GM19463 (cell line): ENCODE results near the gene PHF5A.
A peak's percentile ranks its signal among the peaks of the same experiment; 100 is the strongest.

ENCODE experiments used
- ATAC-seq: cut with Tn5 transposase; IDR thresholded peaks from one replicate; pipeline ENCODE4 v1.9.1; 2021; ENCODE audit warnings: mild to moderate bottlenecking, moderate library complexity; ENCODE audit not compliant: unreplicated experiment

The PHF5A gene

GRCh38 chr22:41468381-41469217 lies at the start of gene PHF5A, which contains the start of gene ACO2:
PHF5A (minus strand) TSS chr22:41468692; CDS start chr22:41468653, 39 bp downstream.
ACO2 (plus strand) TSS chr22:41469117; CDS start chr22:41469147, 30 bp downstream.
- ATAC-seq = peak; percentile 91

- ATAC-seq = no peak
Measured at GRCh38 chr22:41518048-41518347, 49.5 kb upstream of the PHF5A start.

DNA sequence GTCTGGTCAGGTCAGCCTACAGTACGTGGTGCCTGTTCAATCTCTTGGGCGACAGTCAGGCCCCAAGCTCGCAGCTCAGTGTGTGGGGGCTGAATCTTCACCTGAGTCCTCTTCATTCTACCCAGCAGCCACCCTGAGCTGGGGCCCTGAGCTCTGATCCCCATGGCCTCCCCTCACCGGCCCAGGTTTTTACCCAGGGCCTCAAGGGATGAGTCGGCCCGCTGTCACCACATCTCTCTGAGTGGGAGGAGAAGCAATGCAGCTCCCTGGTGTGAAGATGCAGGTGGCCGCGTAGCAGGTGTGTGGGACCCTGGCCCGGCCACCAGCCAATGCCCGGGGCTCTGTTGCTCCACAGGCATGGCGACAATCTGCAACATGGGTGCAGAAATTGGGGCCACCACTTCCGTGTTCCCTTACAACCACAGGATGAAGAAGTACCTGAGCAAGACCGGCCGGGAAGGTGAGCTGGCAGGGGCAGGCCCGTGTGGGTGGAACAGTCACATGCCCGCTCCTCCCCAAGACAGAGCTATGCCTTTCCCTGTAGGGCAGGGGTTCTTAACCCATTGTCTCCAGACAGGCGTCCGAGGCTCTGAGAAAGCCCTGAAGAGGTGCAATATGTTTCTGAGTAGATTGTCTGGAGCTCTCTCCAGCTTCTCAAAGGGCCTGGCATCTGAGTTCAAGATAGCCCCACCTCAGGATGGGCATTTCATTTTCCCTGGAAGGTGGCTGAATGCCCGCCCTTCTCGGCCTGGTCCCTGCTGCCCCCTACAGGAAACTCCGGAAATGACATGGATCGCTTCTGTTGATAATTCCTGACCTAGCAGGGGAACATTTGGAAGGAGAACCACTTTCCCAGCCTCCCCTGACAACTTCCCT lies 48.9 kb upstream of the PHF5A start:
- ATAC-seq = no peak

DNA sequence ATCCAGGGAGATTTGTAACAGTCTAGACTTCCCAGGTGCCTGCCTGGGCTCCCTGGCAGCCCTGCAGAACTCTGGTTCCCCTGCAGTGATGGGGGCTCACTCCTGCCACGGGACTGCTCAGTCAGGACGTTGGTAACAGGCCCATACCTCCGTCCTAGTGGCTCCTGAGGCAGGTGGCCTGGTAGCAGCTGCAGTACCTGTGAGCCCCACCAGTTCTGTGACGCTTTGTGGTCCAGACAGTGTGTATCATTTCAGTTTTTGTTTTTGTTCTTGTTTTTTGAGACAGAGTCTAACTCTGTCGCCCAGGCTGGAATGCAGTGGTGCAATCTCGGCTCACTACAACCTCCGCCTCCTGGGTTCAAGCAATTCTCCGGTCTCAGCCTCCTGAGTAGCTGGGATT lies 48.0 kb upstream of the PHF5A start:
- ATAC-seq = no peak

DNA sequence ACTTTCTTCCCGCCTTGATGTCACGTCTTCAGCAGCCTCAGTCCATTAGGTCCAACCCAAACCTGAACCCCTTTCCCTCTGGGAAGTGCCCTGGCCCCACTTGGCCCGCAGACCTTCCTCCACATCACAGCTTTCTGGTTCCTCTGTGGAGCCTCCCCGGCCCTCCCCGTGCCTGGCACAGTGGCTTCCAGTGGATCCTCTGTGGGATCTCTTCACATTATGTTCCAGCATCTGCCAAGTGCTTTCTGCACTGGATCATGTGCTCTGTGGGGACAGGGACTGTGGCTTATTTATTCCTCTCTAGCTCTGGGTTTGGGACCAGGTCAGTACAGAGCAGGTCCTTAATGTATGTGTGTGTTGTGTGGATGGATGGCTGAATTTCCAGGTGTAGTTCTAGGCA lies 44.9 kb upstream of the PHF5A start:
- ATAC-seq = no peak

DNA sequence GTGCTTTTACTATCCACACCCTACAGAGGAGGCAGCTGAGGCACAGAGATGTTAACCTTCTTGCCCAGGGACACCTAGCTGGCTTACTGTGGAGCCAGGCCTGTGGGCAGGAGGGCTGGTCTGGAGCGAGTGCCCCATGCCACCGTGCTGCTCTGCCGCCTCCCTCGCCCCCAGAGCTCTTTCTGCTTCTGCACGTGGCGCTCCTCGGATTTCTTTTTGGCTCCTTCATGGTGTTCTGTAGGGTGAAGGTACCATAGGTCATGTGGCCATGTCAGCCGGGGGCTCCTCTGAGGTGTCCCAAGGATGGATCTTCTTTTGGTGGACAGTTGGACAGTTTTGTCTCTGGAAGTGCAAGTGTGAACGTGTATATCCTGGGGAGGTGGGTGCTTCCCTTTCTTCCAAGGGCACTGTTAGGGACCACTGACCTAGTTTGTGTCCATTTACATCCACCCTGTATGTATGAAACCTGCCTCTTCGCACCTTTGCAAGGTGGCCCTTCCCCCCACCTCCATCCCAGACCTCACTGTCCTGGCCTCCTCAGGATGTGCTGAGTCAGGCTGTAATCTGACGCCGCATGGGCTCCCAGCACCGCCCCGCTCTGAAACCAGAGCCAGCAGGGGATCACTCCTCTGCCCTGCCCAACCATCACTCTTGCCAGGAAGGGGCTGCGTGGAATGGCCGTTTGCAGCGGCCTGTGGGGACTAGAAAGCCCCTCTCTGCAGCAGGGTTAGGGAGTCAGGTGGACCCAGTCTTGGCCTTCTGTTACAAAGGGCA lies 44.1 kb upstream of the PHF5A start:
- no peak for ATAC-seq

- no peak for ATAC-seq
Measured at GRCh38 chr22:41511521-41511968, 43.1 kb upstream of the PHF5A start.

- ATAC-seq = no peak
Measured at GRCh38 chr22:41508770-41509170, 40.3 kb upstream of the PHF5A start.

DNA sequence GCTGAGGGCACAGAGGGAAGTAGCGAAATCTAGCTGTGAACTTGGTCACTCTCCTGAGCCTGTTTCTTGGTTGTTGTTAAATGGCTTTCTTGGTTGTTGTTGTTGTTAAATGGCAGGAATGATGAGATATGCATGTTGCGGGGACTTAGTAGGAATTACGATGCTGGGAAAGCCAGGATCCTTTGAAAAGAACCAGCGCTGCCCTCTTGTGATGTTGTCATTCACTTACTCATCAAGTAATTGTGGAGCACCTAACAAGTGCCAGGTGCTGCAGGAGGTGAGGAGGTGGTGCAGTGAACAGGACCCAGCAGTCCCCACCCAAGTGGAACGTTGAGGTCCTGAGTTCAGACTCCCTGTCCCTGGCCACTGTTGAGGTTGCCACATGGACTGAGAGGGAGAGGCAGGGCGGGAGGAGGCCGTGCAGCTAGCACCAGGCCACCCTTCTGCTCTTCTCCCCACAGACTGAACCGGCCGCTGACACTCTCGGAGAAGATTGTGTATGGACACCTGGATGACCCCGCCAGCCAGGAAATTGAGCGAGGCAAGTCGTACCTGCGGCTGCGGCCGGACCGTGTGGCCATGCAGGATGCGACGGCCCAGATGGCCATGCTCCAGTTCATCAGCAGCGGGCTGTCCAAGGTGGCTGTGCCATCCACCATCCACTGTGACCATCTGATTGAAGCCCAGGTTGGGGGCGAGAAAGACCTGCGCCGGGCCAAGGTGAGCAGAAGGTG lies 39.0 kb upstream of the PHF5A start:
- ATAC-seq = no peak

DNA sequence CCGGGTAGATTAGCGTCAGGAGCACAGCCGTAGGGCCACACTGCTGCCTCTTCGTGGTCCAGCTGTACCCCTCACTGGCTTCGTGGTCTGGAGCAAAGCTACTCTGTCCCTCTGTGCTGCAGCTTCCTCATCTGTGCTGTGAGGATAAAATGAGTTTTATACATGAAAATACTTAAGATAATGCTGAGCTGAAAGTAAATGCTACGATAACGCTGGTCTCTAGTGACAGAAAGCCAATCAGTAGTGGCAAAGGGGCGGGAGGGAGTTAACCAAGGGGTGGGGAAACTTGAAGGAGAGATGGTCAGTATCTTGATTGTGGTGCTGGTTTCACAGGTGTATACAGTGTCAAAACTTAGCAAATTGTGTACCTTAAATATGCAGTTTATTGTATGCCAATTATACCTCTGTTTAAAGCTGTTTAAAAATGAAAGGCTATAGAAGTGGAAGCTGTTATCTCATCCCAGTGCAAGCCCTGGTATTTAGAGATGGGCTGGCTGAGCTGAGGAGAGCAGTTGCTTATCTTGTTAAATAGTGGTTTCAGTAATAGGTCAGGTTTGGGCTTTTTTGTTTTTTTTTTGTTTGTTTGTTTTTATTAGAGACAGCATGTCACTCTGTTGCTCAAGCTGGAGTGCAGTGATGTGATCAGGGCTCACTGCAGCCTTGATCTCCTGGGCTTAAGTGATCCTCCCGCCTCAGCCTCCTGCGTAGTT lies 37.2 kb upstream of the PHF5A start:
- no peak for ATAC-seq

DNA sequence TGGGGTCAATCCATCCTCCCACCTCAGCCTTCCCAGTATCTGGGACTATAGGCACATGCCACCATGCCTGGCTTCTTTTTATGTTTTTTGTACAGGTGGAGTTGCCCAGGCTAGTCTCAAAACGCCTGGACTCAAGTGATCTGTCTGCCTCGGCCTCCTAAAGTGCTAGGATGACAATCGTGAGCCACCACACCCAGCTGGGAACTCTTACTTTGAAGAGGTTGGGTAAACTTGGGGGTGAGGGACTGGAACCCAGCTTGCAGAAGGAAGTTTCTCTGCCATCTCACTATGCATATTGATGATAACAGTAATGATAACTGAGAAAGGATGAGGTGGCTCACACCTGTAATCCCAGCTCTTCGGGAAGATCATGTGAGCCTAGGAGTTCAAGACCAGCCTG lies 36.3 kb upstream of the PHF5A start:
- no peak for ATAC-seq

- no peak for ATAC-seq
Measured at GRCh38 chr22:41504397-41504796, 35.9 kb upstream of the PHF5A start.

- no peak for ATAC-seq
Measured at GRCh38 chr22:41501209-41501608, 32.7 kb upstream of the PHF5A start.

DNA sequence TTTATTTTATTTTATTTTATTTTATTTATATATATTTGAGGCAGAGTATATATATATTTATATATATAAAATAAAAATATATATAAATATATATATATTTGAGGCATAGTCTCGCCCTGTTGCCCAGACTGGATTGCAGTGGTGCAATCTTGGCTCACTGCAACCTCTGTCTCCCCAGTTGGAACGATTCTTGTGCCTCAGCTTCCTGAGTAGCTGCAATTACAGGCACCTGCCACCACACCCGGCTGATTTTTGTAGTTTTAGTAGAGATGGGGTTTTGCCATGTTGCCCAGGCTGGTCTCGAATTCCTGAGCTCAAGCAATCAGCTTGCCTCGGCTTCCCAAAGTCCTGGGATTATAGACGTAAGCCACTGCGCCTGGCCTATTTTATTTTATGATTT lies 31.8 kb upstream of the PHF5A start:
- no peak for ATAC-seq

DNA sequence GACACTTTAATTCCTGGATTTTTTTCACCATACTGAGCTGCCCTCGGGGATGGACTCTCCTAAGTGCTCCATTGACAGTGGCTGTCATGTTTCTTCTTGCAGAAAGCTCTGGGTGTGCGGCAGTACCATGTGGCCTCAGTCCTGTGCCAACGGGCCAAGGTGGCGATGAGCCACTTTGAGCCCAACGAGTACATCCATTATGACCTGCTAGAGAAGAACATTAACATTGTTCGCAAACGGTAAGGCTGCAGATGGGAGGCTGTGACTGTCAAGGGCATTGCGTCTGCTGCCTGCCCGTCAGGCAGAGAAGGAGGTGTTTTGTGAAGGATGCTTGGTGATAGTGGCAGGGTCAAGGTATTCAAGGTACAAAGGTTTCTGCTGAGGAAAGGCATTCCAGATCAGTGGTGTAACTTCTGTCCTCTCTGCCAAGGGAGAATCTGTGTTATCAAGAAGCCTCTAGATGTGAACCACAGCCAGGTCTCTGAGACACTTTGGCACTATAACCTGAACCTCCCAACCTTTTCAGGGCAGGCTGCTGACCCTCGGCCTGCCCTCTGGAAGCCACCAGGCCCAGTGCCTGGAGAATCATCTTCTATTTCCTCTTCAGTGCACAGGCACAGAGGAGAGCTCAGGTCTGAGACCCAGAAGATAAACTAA lies 31.3 kb upstream of the PHF5A start:
- no peak for ATAC-seq

- ATAC-seq = no peak
Measured at GRCh38 chr22:41498303-41498835, 29.9 kb upstream of the PHF5A start.

- ATAC-seq = no peak
Measured at GRCh38 chr22:41491374-41492100, 23.0 kb upstream of the PHF5A start.

GRCh38 chr22:41488596-41489385 lies 20.3 kb upstream of the PHF5A start:
- ATAC-seq = no peak
